ENCODE results near the gene FHOD3. TPM values are rescaled to one million over a fixed set of nuclear protein-coding genes. Genes with fewer than 3 reads are reported as not detected.

The FHOD3 gene
- total RNA-seq, 1 donor from 2014 or later: 5.9 TPM

GRCh38 chr18:36284671-36285295, 12.7 kb upstream of the FHOD3 start:
- H3K4me1 Mint-ChIP-seq (ENCODE audit: low read depth, unreplicated experiment): no peaks in the 10 kb centered on the region
- no peak overlapping the region for H3K27ac ChIP-seq (ENCODE audit: low read depth, low read length)
- peaks cover 4% of the 10 kb centered on the region for H3K9me3 Mint-ChIP-seq (ENCODE audit: unreplicated experiment)
- no peaks in the 10 kb centered on the region for H3K4me1 ChIP-seq (ENCODE audit: insufficient read depth, low read length)
- no peaks in the 10 kb centered on the region for H3K36me3 ChIP-seq (ENCODE audit: insufficient read depth, low read length)
- no peak overlapping the region for H3K4me3 Mint-ChIP-seq (ENCODE audit: unreplicated experiment)
- DNase-seq (ENCODE audit: low read depth) (peak; percentile 40), FAIRE-seq (peak; percentile 81)
- no peaks in the 10 kb centered on the region for H4K20me1 ChIP-seq (ENCODE audit: insufficient read depth, low read length)
- no peaks in the 10 kb centered on the region for H3K79me2 ChIP-seq (ENCODE audit: insufficient read depth, low read length)
- H3K4me3 ChIP-seq (ENCODE audit: insufficient read depth, low read depth, low read length): no peak overlapping the region
- no peaks in the 10 kb centered on the region for H3K27me3 ChIP-seq (ENCODE audit: insufficient read depth, low read length)
- peak; percentile 92 for TF ChIP-seq CTCF (IDR thresholded peaks at IDR 0.05; ENCODE audit: insufficient read depth, low read depth, low read length)
- TF ChIP-seq EZH2 (IDR thresholded peaks at IDR 0.05; ENCODE audit: insufficient read depth, low read length): no peak
- no peak overlapping the region for H2AFZ ChIP-seq (ENCODE audit: low read depth, low read length)
- peaks cover 4% of the 10 kb centered on the region for H3K27me3 Mint-ChIP-seq (ENCODE audit: low read depth, unreplicated experiment)
- H3K4me2 ChIP-seq (ENCODE audit: low read length): no peak overlapping the region
- no peak overlapping the region for H3K27ac Mint-ChIP-seq (ENCODE audit: unreplicated experiment)
- no peaks in the 10 kb centered on the region for H3K9me3 ChIP-seq (ENCODE audit: insufficient read depth, low read depth, low read length)
- H3K36me3 Mint-ChIP-seq (ENCODE audit: low read depth, unreplicated experiment): no peaks in the 10 kb centered on the region
- no peak overlapping the region for H3K9ac ChIP-seq (ENCODE audit: low read length)

- Histone ChIP-seq H3K4me1 (ENCODE audit: insufficient read depth, low read length) (no peaks in the 10 kb centered on the region), H3K4me2 (ENCODE audit: low read length) (no peak overlapping the region), H4K20me1 (ENCODE audit: insufficient read depth, low read length) (no peaks in the 10 kb centered on the region), H3K4me3 (ENCODE audit: insufficient read depth, low read depth, low read length) (no peak overlapping the region), H3K27ac (ENCODE audit: low read depth, low read length) (no peak overlapping the region), H3K79me2 (ENCODE audit: insufficient read depth, low read length) (no peaks in the 10 kb centered on the region), H3K9ac (ENCODE audit: low read length) (no peak overlapping the region), H3K27me3 (ENCODE audit: insufficient read depth, low read length) (no peaks in the 10 kb centered on the region), H3K9me3 (ENCODE audit: insufficient read depth, low read depth, low read length) (no peaks in the 10 kb centered on the region), H3K36me3 (ENCODE audit: insufficient read depth, low read length) (no peaks in the 10 kb centered on the region), H2AFZ (ENCODE audit: low read depth, low read length) (no peak overlapping the region)
- peaks cover 4% of the 10 kb centered on the region for H3K9me3 Mint-ChIP-seq (ENCODE audit: unreplicated experiment)
- DNase-seq (ENCODE audit: low read depth): no peak
- no peaks in the 10 kb centered on the region for H3K36me3 Mint-ChIP-seq (ENCODE audit: low read depth, unreplicated experiment)
- H3K4me3 Mint-ChIP-seq (ENCODE audit: unreplicated experiment): no peak overlapping the region
- H3K27me3 Mint-ChIP-seq (ENCODE audit: low read depth, unreplicated experiment): no peaks in the 10 kb centered on the region
- no peak for TF ChIP-seq CTCF (IDR thresholded peaks at IDR 0.05; ENCODE audit: insufficient read depth, low read depth, low read length)
- TF ChIP-seq EZH2 (IDR thresholded peaks at IDR 0.05; ENCODE audit: insufficient read depth, low read length): no peak
- no peak for FAIRE-seq
- no peak overlapping the region for H3K27ac Mint-ChIP-seq (ENCODE audit: unreplicated experiment)
- H3K4me1 Mint-ChIP-seq (ENCODE audit: low read depth, unreplicated experiment): no peaks in the 10 kb centered on the region
Measured at GRCh38 chr18:36287653-36288052, 9.9 kb upstream of the FHOD3 start.

- no peak for DNase-seq (ENCODE audit: low read depth)
- Histone ChIP-seq H3K9me3 (ENCODE audit: insufficient read depth, low read depth, low read length) (no peaks in the 10 kb centered on the region), H3K27ac (ENCODE audit: low read depth, low read length) (no peak overlapping the region), H3K4me2 (ENCODE audit: low read length) (no peak overlapping the region), H3K79me2 (ENCODE audit: insufficient read depth, low read length) (no peaks in the 10 kb centered on the region), H3K4me3 (ENCODE audit: insufficient read depth, low read depth, low read length) (no peak overlapping the region), H4K20me1 (ENCODE audit: insufficient read depth, low read length) (no peaks in the 10 kb centered on the region), H3K9ac (ENCODE audit: low read length) (no peak overlapping the region), H2AFZ (ENCODE audit: low read depth, low read length) (no peak overlapping the region), H3K27me3 (ENCODE audit: insufficient read depth, low read length) (no peaks in the 10 kb centered on the region), H3K36me3 (ENCODE audit: insufficient read depth, low read length) (no peaks in the 10 kb centered on the region), H3K4me1 (ENCODE audit: insufficient read depth, low read length) (no peaks in the 10 kb centered on the region)
- no peak overlapping the region for H3K4me3 Mint-ChIP-seq (ENCODE audit: unreplicated experiment)
- no peak for FAIRE-seq
- peaks cover 4% of the 10 kb centered on the region for H3K9me3 Mint-ChIP-seq (ENCODE audit: unreplicated experiment)
- TF ChIP-seq EZH2 (IDR thresholded peaks at IDR 0.05; ENCODE audit: insufficient read depth, low read length): no peak
- H3K27me3 Mint-ChIP-seq (ENCODE audit: low read depth, unreplicated experiment): no peaks in the 10 kb centered on the region
- H3K4me1 Mint-ChIP-seq (ENCODE audit: low read depth, unreplicated experiment): no peaks in the 10 kb centered on the region
- no peak overlapping the region for H3K27ac Mint-ChIP-seq (ENCODE audit: unreplicated experiment)
- H3K36me3 Mint-ChIP-seq (ENCODE audit: low read depth, unreplicated experiment): no peaks in the 10 kb centered on the region
Measured at GRCh38 chr18:36288689-36289088, 8.8 kb upstream of the FHOD3 start.
